ENCODE results near the gene EXD2. TPM values are rescaled to one million over a fixed set of nuclear protein-coding genes. Genes with fewer than 3 reads are reported as not detected.
"Not testable (repeated sequence)": the region's sequence is repeated elsewhere in the genome, so short reads cannot be mapped to it uniquely, and the experiment has no call there.

Gene EXD2
- total RNA-seq, 1 donor = 2.9 TPM

GRCh38 chr14:69170839-69171238, 20.5 kb upstream of the EXD2 start:
- H3K4me1 ChIP-seq (ENCODE audit: insufficient read depth, low read length) = no peaks in the 10 kb centered on the region
- no peak overlapping the region for H3K4me3 ChIP-seq (ENCODE audit: low read length)
- H3K9me3 ChIP-seq (ENCODE audit: low read depth, low read length) = no peaks in the 10 kb centered on the region
- H3K27me3 ChIP-seq (ENCODE audit: insufficient read depth, low read length) = no peaks in the 10 kb centered on the region

- no peaks in the 10 kb centered on the region for H3K4me1 ChIP-seq (ENCODE audit: insufficient read depth, low read length)
- H3K9me3 ChIP-seq (ENCODE audit: low read depth, low read length) = no peaks in the 10 kb centered on the region
- H3K27me3 ChIP-seq (ENCODE audit: insufficient read depth, low read length) = no peaks in the 10 kb centered on the region
- H3K4me3 ChIP-seq (ENCODE audit: low read length) = no peak overlapping the region
Observed at GRCh38 chr14:69171569-69171968, 19.7 kb upstream of the EXD2 start.

DNA sequence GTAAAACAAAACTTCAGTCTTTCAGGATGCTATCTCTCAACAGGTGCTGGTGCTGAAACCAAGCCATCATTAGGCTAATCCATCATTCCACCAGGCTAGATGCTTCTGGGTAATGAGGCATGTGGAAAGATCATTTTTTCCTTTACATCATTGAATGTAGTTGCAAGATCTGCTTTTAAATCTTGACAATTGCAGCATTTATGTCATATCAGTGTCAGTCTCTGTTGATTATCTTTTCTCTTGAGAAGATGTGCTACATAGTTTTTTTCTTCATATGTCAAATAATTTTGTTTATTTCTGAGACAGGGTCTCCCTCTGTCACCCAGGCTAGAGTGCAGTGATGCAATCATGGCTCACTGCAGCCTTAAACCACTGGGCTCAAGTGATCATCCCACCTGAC, 16.2 kb upstream of the EXD2 start:
- Histone ChIP-seq H3K27me3 (ENCODE audit: insufficient read depth, low read length) (no peaks in the 10 kb centered on the region), H3K9me3 (ENCODE audit: low read depth, low read length) (no peaks in the 10 kb centered on the region), H3K4me1 (ENCODE audit: insufficient read depth, low read length) (no peaks in the 10 kb centered on the region), H3K4me3 (ENCODE audit: low read length) (no peak overlapping the region)

DNA sequence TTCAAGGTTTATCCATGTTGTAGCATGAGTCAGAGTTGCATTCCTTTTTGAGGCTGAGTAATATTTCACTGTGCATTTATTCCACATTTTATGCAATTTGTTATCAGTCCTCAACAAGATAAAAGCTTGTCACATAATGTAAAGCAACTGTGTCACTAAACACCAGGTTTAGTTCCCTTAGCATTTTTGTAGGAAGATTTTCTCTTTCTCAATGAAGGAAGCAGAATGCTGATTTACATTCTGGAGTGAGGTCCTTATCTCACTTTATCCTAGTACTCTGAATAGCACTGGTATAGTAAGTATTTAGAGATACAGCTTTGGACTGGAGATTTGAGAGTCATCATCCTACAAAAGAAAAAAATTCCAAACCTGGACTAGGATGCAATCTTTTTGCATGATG, 9.8 kb upstream of the EXD2 start:
- Histone ChIP-seq H3K4me1 (ENCODE audit: insufficient read depth, low read length) (no peaks in the 10 kb centered on the region), H3K27me3 (ENCODE audit: insufficient read depth, low read length) (no peaks in the 10 kb centered on the region), H3K9me3 (ENCODE audit: low read depth, low read length) (no peaks in the 10 kb centered on the region), H3K4me3 (ENCODE audit: low read length) (no peak overlapping the region)

DNA sequence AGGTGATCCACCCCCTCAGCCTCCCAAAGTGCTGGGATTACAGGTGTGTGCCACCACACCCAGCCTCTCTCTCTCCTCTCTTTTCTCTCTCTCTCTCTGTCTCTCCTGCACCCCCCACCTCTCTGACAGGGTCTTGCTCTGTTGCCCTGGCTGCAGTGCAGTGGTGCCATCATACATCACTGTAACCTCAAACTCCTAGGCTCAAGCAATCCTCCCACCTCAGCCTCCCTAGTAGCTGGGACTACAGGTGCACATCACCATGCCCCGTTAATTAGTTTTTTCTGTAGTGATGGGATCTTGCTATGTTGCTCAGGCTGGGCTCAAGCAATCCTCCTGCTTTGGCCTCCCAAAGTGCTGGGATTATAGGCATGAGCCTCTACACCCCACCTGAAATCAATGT, 8.7 kb upstream of the EXD2 start:
- H3K9me3 ChIP-seq (ENCODE audit: low read depth, low read length); H3K4me3 ChIP-seq (ENCODE audit: low read length); H3K27me3 ChIP-seq (ENCODE audit: insufficient read depth, low read length); H3K4me1 ChIP-seq (ENCODE audit: insufficient read depth, low read length): not testable (repeated sequence)

GRCh38 chr14:69183735-69184134, 7.6 kb upstream of the EXD2 start:
- H3K27me3 ChIP-seq (ENCODE audit: insufficient read depth, low read length) = no peaks in the 10 kb centered on the region
- no peaks in the 10 kb centered on the region for H3K4me1 ChIP-seq (ENCODE audit: insufficient read depth, low read length)
- H3K9me3 ChIP-seq (ENCODE audit: low read depth, low read length) = no peaks in the 10 kb centered on the region
- H3K4me3 ChIP-seq (ENCODE audit: low read length) = no peak overlapping the region

GRCh38 chr14:69190191-69190590, 1.1 kb upstream of the EXD2 start:
- H3K27me3 ChIP-seq (ENCODE audit: insufficient read depth, low read length) = no peaks in the 10 kb centered on the region
- H3K4me1 ChIP-seq (ENCODE audit: insufficient read depth, low read length) = peaks cover 6% of the 10 kb centered on the region
- no peak overlapping the region for H3K4me3 ChIP-seq (ENCODE audit: low read length)
- no peaks in the 10 kb centered on the region for H3K9me3 ChIP-seq (ENCODE audit: low read depth, low read length)

- Histone ChIP-seq H3K9me3 (ENCODE audit: low read depth, low read length) (no peaks in the 10 kb centered on the region), H3K27me3 (ENCODE audit: insufficient read depth, low read length) (no peaks in the 10 kb centered on the region), H3K4me1 (ENCODE audit: insufficient read depth, low read length) (peaks cover 6% of the 10 kb centered on the region), H3K4me3 (ENCODE audit: low read length) (no peak overlapping the region)
Observed at GRCh38 chr14:69193721-69194120, 2.4 kb downstream of the EXD2 start.

- no peak overlapping the region for H3K4me3 ChIP-seq (ENCODE audit: low read length)
- H3K9me3 ChIP-seq (ENCODE audit: low read depth, low read length) = no peaks in the 10 kb centered on the region
- H3K4me1 ChIP-seq (ENCODE audit: insufficient read depth, low read length) = no peaks in the 10 kb centered on the region
- H3K27me3 ChIP-seq (ENCODE audit: insufficient read depth, low read length) = no peaks in the 10 kb centered on the region
Observed at GRCh38 chr14:69199786-69200185, 8.5 kb downstream of the EXD2 start.

DNA sequence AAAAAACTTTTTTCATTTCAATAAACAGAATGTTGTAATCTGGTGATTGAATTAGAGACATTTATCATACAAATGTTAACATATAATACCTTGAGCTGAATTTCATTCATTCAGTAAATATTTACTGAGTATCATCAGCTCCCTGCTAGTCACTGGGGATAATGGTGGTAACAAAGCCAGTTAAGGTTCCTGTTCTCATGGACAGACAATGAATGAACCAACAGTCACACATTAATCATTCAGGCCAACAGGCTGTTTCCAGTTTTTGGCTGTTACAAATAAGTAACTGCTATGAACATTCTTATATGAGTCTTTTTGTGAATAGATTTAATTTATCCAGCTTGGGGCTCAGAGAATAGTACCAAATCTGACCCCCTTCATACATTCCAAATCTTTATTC, 13.5 kb downstream of the EXD2 start:
- Histone ChIP-seq H3K4me3 (ENCODE audit: low read length) (no peak overlapping the region), H3K4me1 (ENCODE audit: insufficient read depth, low read length) (no peaks in the 10 kb centered on the region), H3K27me3 (ENCODE audit: insufficient read depth, low read length) (no peaks in the 10 kb centered on the region), H3K9me3 (ENCODE audit: low read depth, low read length) (no peaks in the 10 kb centered on the region)

- Histone ChIP-seq H3K27me3 (ENCODE audit: insufficient read depth, low read length) (no peaks in the 10 kb centered on the region), H3K4me1 (ENCODE audit: insufficient read depth, low read length) (no peaks in the 10 kb centered on the region), H3K4me3 (ENCODE audit: low read length) (no peak overlapping the region), H3K9me3 (ENCODE audit: low read depth, low read length) (no peaks in the 10 kb centered on the region)
Observed at GRCh38 chr14:69207435-69208041, 16.2 kb downstream of the EXD2 start.

GRCh38 chr14:69208666-69209065, 17.4 kb downstream of the EXD2 start:
- Histone ChIP-seq H3K4me1 (ENCODE audit: insufficient read depth, low read length) (no peaks in the 10 kb centered on the region), H3K9me3 (ENCODE audit: low read depth, low read length) (no peaks in the 10 kb centered on the region), H3K4me3 (ENCODE audit: low read length) (no peak overlapping the region), H3K27me3 (ENCODE audit: insufficient read depth, low read length) (no peaks in the 10 kb centered on the region)

- H3K4me1 ChIP-seq (ENCODE audit: insufficient read depth, low read length) = no peaks in the 10 kb centered on the region
- no peaks in the 10 kb centered on the region for H3K27me3 ChIP-seq (ENCODE audit: insufficient read depth, low read length)
- H3K9me3 ChIP-seq (ENCODE audit: low read depth, low read length) = no peaks in the 10 kb centered on the region
- no peak overlapping the region for H3K4me3 ChIP-seq (ENCODE audit: low read length)
Observed at GRCh38 chr14:69214393-69214792, 23.1 kb downstream of the EXD2 start.

DNA sequence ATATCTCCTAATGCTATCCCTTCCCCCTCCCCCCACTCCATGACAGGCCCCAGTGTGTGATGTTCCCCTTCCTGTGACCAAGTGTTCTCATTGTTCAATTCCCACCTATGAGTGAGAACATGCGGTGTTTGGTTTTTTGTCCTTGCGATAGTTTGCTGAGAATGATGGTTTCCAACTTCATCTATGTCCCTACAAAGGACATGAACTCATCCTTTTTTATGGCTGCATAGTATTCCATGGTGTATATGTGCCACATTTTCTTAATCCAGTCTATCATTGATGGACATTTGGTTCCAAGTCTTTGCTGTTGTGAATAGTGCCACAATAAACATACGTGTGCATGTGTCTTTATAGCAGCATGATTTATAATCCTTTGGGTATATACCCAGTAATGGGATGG, 26.4 kb downstream of the EXD2 start:
- H3K4me1 ChIP-seq (ENCODE audit: insufficient read depth, low read length); H3K9me3 ChIP-seq (ENCODE audit: low read depth, low read length); H3K4me3 ChIP-seq (ENCODE audit: low read length); H3K27me3 ChIP-seq (ENCODE audit: insufficient read depth, low read length): not testable (repeated sequence)

DNA sequence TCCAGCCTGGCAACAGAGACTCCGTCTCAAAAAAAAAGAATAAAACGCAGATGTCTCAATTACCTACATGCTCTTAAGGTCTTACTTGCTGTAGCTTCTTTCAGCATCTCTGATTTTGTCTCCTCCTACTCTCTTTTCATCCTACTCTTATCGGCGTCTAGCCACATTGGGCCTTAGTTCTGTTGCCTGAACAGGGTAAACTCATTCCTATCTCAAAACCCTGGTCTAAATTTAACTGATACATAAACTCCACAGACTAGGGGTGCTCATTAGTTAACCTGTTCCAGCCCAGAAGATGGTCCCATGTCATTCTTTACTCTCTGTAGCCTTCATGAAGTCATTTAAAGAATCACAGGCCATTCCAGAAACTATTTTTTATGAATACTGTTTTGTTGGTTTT, 33.6 kb downstream of the EXD2 start:
- H3K4me3 ChIP-seq (ENCODE audit: low read length) = no peak overlapping the region
- H3K9me3 ChIP-seq (ENCODE audit: low read depth, low read length) = no peaks in the 10 kb centered on the region
- no peaks in the 10 kb centered on the region for H3K4me1 ChIP-seq (ENCODE audit: insufficient read depth, low read length)
- no peaks in the 10 kb centered on the region for H3K27me3 ChIP-seq (ENCODE audit: insufficient read depth, low read length)

- Histone ChIP-seq H3K4me1 (ENCODE audit: insufficient read depth, low read length) (no peaks in the 10 kb centered on the region), H3K4me3 (ENCODE audit: low read length) (no peak overlapping the region), H3K9me3 (ENCODE audit: low read depth, low read length) (no peaks in the 10 kb centered on the region), H3K27me3 (ENCODE audit: insufficient read depth, low read length) (no peaks in the 10 kb centered on the region)
Observed at GRCh38 chr14:69226178-69226577, 34.9 kb downstream of the EXD2 start.

GRCh38 chr14:69226736-69227135, 35.4 kb downstream of the EXD2 start:
- H3K4me1 ChIP-seq (ENCODE audit: insufficient read depth, low read length) = no peaks in the 10 kb centered on the region
- H3K9me3 ChIP-seq (ENCODE audit: low read depth, low read length) = no peaks in the 10 kb centered on the region
- H3K4me3 ChIP-seq (ENCODE audit: low read length) = no peak overlapping the region
- no peaks in the 10 kb centered on the region for H3K27me3 ChIP-seq (ENCODE audit: insufficient read depth, low read length)
